HK-2 (cell line): ENCODE data around the gene VWCE.
A peak's percentile ranks its signal among the peaks of the same experiment; 100 is the strongest.

Experiments
- DNase-seq: peaks from one replicate; pipeline ENCODE4 v3.0.0-alpha.2; 2018; ENCODE audit not compliant: unreplicated experiment

VWCE gene

GRCh38 chr11:61280883-61281580 lies 14.1 kb downstream of the VWCE start:
- DNase-seq = no peak

GRCh38 chr11:61279934-61280659 lies 15.0 kb downstream of the VWCE start:
- DNase-seq = no peak

GRCh38 chr11:61278001-61278470 lies 17.1 kb downstream of the VWCE start:
- no peak for DNase-seq

- DNase-seq = no peak
Measured at GRCh38 chr11:61277186-61278000, 17.7 kb downstream of the VWCE start.

- no peak for DNase-seq
Measured at GRCh38 chr11:61275191-61275590, 19.9 kb downstream of the VWCE start.

- DNase-seq = no peak
Measured at GRCh38 chr11:61274084-61274483, 21.0 kb downstream of the VWCE start.

- DNase-seq = no peak
Measured at GRCh38 chr11:61273178-61274078, 21.7 kb downstream of the VWCE start.

GRCh38 chr11:61272731-61273130 lies 22.4 kb downstream of the VWCE start:
- DNase-seq = no peak

- no peak for DNase-seq
Measured at GRCh38 chr11:61270354-61271076, 24.6 kb downstream of the VWCE start.

GRCh38 chr11:61268588-61269250 lies 26.4 kb downstream of the VWCE start:
- DNase-seq = no peak

- DNase-seq = no peak
Measured at GRCh38 chr11:61267437-61267841, 27.7 kb downstream of the VWCE start.

GRCh38 chr11:61266602-61267001 lies 28.5 kb downstream of the VWCE start:
- no peak for DNase-seq

GRCh38 chr11:61265357-61265756 lies 29.8 kb downstream of the VWCE start:
- DNase-seq = no peak

- DNase-seq = no peak
Measured at GRCh38 chr11:61264795-61265194, 30.3 kb downstream of the VWCE start.

- no peak for DNase-seq
Measured at GRCh38 chr11:61264371-61264770, 30.7 kb downstream of the VWCE start.

GRCh38 chr11:61259363-61259762 lies 35.8 kb downstream of the VWCE start:
- DNase-seq = no peak

GRCh38 chr11:61258546-61258945 lies 36.6 kb downstream of the VWCE start:
- no peak for DNase-seq

- no peak for DNase-seq
Measured at GRCh38 chr11:61256710-61257482, 38.2 kb downstream of the VWCE start.

GRCh38 chr11:61254403-61255025 lies 40.6 kb downstream of the VWCE start:
- peak; percentile 49 for DNase-seq
